Peyer's patch (tissue), 4 donors: ENCODE measurements around the gene MOCS1. TPM values are rescaled to one million over a fixed set of nuclear protein-coding genes. Genes with fewer than 3 reads are reported as not detected.

Experiments
- DNase-seq, 3 donors: peaks; one replicate each; pipeline ENCODE4 v3.0.0-alpha.2; 2017 to 2019
- H3K27ac ChIP-seq, 4 donors: fragments of 200-600 bp; sonication (generic); one replicate each; pipeline ENCODE4 v1.5.1; 2016 to 2019
- H3K27me3 ChIP-seq, 2 donors: fragments of 200-600 bp; sonication (generic); one replicate each; pipeline ENCODE4 v1.5.1; 2019
- H3K36me3 ChIP-seq, 3 donors: fragments of 200-600 bp; sonication (generic); one replicate each; pipeline ENCODE4 v1.5.1; 2016 to 2019
- H3K4me1 ChIP-seq, 4 donors: fragments of 200-600 bp; sonication (generic); one replicate each; pipeline ENCODE4 v1.5.1; 2016 to 2019
- H3K4me3 ChIP-seq, 4 donors: fragments of 200-600 bp; sonication (generic); 1 replicate in 3 of 4; 2 replicates in 1 of 4; pipeline ENCODE4 v1.5.1; 2016 to 2019; ENCODE audit warnings: mild to moderate bottlenecking in 1 of 4
- H3K9me3 ChIP-seq, 4 donors: fragments of 200-600 bp; sonication (generic); one replicate each; pipeline ENCODE4 v1.5.1; 2016 to 2019; ENCODE audit warnings: mild to moderate bottlenecking in 1 of 4
- POLR2A ChIP-seq, 2 donors: fragments of 450-650 bp; IDR thresholded peaks; one replicate each; pipeline ENCODE4 v1.5.1; 2017; ENCODE audit warnings: antibody characterized with exemption in 2 of 2, mild to moderate bottlenecking in 2 of 2, moderate library complexity in 2 of 2
- total RNA-seq, 4 donors: library from RNA; depleted of rRNA; stranded (reverse); fragments of >200 nt; gene quantifications; one replicate each; pipeline ENCODE4 v1.1.0, GENCODE V29; 2016
- TF ChIP-seq, protein P1 (sequence below), 6 experiments: fragments of 450-650 bp in 4 of 6; fragments of 200-600 bp in 2 of 6; sonication (generic) in 1 of 6; IDR thresholded peaks; one replicate each; pipeline ENCODE4 v1.5.1; 2017 to 2019; ENCODE audit warnings: antibody characterized with exemption in 6 of 6, mild to moderate bottlenecking in 3 of 6, moderate library complexity in 1 of 6

Gene MOCS1
- total RNA-seq, 4 donors from 2014 or later, result 32.2 to 62.0 (median 53.6) TPM

DNA sequence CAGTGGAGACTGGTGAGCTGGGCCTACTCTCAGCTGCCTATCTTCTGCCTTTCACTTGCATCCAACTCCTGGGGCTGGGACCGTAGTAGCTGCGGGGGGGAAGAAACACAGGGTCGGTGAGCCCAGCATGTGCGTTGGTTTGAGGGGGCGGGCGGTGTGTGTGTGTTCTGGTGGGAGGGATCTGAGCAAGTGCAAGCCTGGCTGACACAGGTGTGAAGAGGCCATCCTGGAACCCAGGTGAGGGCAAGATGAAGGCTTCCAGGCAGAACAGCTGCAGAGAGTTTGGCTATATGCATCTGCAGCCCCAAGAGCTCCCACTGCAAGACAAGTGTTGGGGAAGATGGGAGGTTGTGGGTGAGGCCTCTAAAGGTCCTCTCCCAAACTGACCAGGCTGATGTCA lies 30.6 kb downstream of the MOCS1 start:
- Histone ChIP-seq H3K27me3 (no peaks in the 10 kb centered on the region), H3K4me1 (no peaks in the 10 kb centered on the region), H3K27ac (no peak overlapping the region), H3K4me3 (no peak overlapping the region), H3K36me3 (peaks cover 0 to 21% (median 0%) of the 10 kb centered on the region in 3 donors), H3K9me3 (no peaks in the 10 kb centered on the region)
- no peak for TF ChIP-seq POLR2A (IDR thresholded peaks at IDR 0.05)
- TF ChIP-seq, protein P1, sequence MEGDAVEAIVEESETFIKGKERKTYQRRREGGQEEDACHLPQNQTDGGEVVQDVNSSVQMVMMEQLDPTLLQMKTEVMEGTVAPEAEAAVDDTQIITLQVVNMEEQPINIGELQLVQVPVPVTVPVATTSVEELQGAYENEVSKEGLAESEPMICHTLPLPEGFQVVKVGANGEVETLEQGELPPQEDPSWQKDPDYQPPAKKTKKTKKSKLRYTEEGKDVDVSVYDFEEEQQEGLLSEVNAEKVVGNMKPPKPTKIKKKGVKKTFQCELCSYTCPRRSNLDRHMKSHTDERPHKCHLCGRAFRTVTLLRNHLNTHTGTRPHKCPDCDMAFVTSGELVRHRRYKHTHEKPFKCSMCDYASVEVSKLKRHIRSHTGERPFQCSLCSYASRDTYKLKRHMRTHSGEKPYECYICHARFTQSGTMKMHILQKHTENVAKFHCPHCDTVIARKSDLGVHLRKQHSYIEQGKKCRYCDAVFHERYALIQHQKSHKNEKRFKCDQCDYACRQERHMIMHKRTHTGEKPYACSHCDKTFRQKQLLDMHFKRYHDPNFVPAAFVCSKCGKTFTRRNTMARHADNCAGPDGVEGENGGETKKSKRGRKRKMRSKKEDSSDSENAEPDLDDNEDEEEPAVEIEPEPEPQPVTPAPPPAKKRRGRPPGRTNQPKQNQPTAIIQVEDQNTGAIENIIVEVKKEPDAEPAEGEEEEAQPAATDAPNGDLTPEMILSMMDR (IDR thresholded peaks at IDR 0.05), result no peak
- DNase-seq, result no peak

DNA sequence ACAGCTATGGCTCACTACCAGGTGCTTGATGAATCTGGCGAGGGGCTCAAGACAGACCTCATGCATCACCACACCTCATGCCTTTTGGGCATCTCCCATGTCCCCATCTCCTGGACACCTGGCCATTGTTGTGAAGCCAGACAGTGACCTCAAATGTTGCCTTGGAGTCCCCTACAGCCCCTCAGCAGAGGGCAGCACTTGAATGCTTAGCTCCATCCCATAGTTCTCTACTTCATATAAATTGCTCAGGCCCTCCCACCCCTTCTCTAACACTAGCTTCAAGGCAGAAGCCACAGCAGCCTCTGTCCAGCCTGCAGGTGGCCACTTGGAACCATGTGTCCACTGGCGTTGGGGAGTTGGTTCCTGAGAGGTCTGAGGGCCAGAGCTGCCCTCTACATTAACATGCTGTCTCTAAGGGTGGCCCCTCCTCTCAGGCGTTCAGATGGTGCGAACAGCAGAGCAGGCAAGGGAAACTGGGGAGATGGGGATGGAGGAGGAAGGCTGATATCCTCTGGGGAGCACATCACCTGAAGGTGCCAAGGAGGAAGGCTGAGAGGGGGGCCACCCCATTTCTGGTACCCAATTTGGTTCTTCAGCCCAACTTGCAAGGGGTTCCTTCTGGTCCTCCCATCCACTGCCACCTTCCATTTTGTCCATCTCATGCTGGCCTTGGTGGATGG lies 31.3 kb downstream of the MOCS1 start:
- Histone ChIP-seq H3K27me3 (no peaks in the 10 kb centered on the region), H3K27ac (no peak overlapping the region), H3K9me3 (no peaks in the 10 kb centered on the region), H3K36me3 (peaks cover 0 to 21% (median 0%) of the 10 kb centered on the region in 3 donors), H3K4me3 (no peak overlapping the region), H3K4me1 (no peaks in the 10 kb centered on the region)
- DNase-seq, result no peak
- TF ChIP-seq, protein P1 (IDR thresholded peaks at IDR 0.05), result peak in 3 of 6 experiments; percentile 11 to 17 (median 17)
- no peak for TF ChIP-seq POLR2A (IDR thresholded peaks at IDR 0.05)

DNA sequence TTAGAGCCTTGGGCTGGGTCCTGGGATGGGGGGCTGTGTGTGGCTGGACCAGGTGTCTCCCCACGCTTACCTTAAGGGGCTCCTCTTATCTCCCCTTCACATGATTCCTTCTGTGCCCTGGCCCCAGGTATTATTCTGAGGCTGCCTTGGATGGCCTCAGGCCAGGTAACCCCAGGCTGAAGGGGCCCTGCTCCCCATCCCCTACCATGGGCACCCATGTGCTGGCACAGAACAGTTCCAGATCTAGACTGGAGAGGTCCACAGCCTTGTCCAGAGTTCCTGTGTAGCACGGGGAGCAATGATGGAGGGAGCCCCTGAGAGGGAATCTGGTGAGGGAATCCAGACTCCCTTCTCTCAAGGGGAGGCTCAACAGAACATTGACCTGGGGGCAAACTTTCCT lies 32.1 kb downstream of the MOCS1 start:
- Histone ChIP-seq H3K4me3 (no peak overlapping the region), H3K4me1 (no peaks in the 10 kb centered on the region), H3K36me3 (peaks cover 0 to 21% (median 0%) of the 10 kb centered on the region in 3 donors), H3K27ac (no peak overlapping the region), H3K9me3 (no peaks in the 10 kb centered on the region), H3K27me3 (no peaks in the 10 kb centered on the region)
- no peak for DNase-seq
- no peak for TF ChIP-seq POLR2A (IDR thresholded peaks at IDR 0.05)
- TF ChIP-seq, protein P1 (IDR thresholded peaks at IDR 0.05), result no peak

DNA sequence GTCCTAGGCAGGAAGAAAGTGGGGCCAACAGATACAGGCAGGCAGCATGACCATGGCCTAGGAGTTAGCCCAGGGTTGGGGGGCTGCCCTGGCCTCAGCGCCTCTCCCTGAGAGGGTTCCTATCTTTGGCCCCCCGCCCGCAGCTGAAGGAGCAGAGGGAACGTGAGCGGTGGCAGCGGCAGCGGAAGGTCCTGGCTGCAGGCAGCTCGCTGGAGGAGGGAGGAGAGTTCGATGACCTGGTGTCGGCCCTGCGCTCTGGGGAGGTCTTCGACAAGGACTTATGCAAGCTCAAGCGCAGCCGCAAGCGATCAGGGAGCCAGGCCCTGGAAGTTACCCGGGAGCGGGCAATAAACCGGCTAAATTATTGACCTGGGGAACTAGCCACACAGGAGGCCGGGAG lies 32.6 kb downstream of the MOCS1 start:
- no peaks in the 10 kb centered on the region for H3K9me3 ChIP-seq
- DNase-seq, result no peak
- no peaks in the 10 kb centered on the region for H3K27me3 ChIP-seq
- H3K36me3 ChIP-seq, result peaks cover 0 to 22% (median 0%) of the 10 kb centered on the region in 3 donors
- no peak overlapping the region for H3K4me3 ChIP-seq
- H3K27ac ChIP-seq, result no peak overlapping the region
- no peak for TF ChIP-seq POLR2A (IDR thresholded peaks at IDR 0.05)
- TF ChIP-seq, protein P1 (IDR thresholded peaks at IDR 0.05), result no peak
- no peaks in the 10 kb centered on the region for H3K4me1 ChIP-seq

DNA sequence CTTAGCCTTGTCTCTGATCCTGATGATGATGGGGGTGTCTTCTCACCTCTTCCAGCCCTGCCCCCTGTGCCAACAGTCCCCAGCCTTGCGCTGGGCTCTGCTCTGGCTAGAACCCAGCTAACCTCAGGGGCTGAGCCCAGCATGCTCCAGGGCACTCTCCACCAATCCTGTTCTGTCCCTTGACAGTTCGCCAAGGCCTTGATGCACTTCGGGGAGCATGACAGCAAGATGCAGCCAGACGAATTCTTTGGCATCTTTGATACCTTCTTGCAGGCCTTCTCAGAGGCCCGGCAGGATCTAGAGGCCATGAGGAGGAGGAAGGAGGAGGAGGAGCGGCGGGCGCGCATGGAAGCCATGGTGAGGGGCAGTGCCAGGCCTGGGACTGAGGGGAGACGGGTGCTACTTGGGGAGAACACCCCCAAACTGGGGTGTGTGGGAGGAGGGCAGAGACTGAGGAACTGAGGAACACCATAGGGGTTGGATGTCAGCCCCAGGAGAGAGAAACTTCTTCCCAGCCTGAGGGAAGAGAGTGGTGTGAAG lies 33.1 kb downstream of the MOCS1 start:
- H3K4me3 ChIP-seq, result no peak overlapping the region
- TF ChIP-seq POLR2A (IDR thresholded peaks at IDR 0.05), result no peak
- TF ChIP-seq, protein P1 (IDR thresholded peaks at IDR 0.05), result no peak
- H3K27ac ChIP-seq, result no peak overlapping the region
- H3K4me1 ChIP-seq, result no peaks in the 10 kb centered on the region
- DNase-seq, result peak in 1 of 3 donors; percentile 37
- peaks cover 0 to 22% (median 0%) of the 10 kb centered on the region in 3 donors for H3K36me3 ChIP-seq
- H3K9me3 ChIP-seq, result no peaks in the 10 kb centered on the region
- H3K27me3 ChIP-seq, result no peaks in the 10 kb centered on the region
